ENCODE measurements around the gene AADACL2.
"Not testable (repeated sequence)": the region's sequence is repeated elsewhere in the genome, so short reads cannot be mapped to it uniquely, and the experiment has no call there.

AADACL2 gene, protein sequence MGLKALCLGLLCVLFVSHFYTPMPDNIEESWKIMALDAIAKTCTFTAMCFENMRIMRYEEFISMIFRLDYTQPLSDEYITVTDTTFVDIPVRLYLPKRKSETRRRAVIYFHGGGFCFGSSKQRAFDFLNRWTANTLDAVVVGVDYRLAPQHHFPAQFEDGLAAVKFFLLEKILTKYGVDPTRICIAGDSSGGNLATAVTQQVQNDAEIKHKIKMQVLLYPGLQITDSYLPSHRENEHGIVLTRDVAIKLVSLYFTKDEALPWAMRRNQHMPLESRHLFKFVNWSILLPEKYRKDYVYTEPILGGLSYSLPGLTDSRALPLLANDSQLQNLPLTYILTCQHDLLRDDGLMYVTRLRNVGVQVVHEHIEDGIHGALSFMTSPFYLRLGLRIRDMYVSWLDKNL

DNA sequence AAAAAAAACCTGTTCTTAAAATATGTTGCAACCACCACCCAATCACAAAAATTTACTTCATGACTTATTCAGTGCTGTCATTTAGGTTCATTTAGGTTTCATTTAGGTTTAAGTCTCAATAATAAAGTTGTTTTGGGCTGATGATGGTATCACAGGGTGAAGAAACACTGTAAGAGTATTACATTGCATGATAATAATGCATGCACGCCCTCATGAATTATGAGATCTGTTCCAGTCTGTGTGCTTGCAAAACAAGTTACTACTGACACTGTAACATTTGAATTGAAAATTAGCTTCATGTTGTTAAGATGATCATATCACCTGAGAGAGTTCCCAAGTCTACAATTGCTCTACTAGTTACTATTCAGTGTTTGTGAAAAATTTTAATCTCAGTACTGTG lies at the start of gene AADACL2:
AADACL2 (plus strand) TSS at position 315 of the 400 bp plus-strand sequence. CDS start 109 bp downstream, outside the sequence.
- no peak for DNase-seq

DNA sequence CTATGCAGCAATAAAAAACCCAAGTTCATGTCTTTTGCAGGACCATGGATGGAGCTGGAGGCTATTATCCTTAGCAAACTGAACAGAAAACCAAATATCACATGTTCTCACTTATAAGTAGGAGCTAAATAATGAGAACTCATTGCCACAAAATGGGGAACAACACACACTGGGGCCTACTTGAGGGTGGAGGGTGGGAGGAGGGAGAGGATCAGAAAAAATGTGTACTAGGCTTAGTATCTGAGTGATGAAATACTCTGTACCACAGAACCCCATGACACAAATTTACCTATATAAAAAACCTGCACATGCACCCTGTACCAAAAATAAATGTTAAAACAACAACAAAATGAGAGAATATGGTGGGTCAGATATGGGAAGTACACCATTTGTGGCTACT lies 49.6 kb upstream of the AADACL2 start:
- no peak for DNase-seq

GRCh38 chr3:151686257-151686656 lies 47.5 kb upstream of the AADACL2 start:
- DNase-seq = no peak

- DNase-seq = no peak
Observed at GRCh38 chr3:151687076-151687475, 46.7 kb upstream of the AADACL2 start.

GRCh38 chr3:151688571-151688970 lies 45.2 kb upstream of the AADACL2 start:
- no peak for DNase-seq

DNA sequence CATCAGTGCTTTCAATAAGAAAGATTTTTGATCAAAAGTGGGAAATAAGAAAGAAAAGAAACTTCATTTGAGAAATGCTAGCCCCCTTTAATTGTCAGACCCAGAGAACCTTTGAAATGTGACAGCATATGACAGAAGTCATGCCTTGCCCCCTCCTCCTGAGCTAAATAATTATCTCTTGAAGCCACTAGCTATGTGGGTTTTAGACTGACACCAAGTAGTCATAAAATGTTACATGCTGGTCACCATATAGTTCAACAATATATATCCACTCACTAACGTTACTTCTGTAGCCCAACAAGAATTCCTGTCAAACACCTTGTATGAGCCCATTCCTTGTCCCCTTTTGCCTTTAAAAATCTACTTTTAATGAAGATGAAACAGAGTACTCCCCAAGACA lies 43.1 kb upstream of the AADACL2 start:
- no peak for DNase-seq

DNA sequence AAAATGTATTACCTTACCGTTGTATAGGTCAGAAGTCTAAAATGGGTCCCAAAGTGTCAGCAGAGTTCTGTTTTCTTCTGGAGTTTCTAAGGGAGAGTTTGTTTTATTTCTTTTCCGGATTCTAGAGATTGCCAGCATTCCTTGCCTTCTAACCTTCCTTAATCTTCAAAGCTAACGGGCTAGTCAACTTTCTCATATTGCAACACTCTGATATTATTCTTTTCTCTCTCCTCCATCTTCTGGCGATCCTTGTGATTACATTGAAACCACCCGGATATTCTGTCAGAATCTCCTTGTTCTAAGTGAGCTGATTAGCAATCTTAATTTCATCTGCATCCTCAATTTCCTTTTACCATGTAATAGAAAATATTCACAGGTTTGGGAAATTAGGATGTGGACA lies 36.2 kb upstream of the AADACL2 start:
- DNase-seq = no peak

- DNase-seq = no peak
Observed at GRCh38 chr3:151707216-151707615, 26.5 kb upstream of the AADACL2 start.

DNA sequence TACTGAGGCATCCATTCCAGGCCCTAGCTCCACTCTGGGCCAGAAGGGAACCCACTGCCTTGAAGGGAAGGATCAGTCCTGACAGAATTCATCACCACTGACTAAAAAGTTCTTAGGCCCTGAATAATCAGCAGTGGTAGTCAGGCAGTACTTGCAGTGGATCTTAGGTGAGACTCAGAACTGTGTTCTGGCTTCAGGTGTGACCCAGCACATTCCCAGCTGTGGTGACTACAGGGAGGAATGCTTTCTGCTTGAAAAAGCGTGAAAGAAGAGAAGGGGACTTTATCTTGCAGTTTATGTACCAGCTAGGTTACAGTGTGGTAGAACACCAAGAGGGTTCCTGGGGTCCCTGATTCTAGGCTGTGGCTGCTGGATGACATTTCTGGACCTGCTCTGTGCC lies 24.9 kb upstream of the AADACL2 start:
- DNase-seq = no peak

DNA sequence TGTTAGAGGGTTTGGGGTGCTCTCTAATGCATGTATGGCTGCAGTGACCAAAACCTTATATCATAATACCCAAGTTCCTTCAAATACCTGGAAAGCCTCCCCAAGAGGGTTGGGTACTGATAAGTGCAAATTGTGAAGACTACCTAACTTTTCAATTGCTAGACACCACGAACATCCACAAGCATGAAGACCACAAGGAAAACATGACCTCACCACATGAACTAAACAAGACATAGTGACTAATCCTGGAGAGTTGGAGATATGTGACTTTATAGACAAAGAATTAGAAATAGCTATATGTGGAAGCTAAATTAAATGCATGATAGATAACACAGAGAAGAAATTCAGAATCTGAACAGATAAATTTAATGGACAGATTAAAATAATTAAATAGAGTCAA lies 23.9 kb upstream of the AADACL2 start:
- no peak for DNase-seq

- no peak for DNase-seq
Observed at GRCh38 chr3:151721294-151721693, 12.4 kb upstream of the AADACL2 start.

GRCh38 chr3:151722856-151723255 lies 10.9 kb upstream of the AADACL2 start:
- DNase-seq = no peak

DNA sequence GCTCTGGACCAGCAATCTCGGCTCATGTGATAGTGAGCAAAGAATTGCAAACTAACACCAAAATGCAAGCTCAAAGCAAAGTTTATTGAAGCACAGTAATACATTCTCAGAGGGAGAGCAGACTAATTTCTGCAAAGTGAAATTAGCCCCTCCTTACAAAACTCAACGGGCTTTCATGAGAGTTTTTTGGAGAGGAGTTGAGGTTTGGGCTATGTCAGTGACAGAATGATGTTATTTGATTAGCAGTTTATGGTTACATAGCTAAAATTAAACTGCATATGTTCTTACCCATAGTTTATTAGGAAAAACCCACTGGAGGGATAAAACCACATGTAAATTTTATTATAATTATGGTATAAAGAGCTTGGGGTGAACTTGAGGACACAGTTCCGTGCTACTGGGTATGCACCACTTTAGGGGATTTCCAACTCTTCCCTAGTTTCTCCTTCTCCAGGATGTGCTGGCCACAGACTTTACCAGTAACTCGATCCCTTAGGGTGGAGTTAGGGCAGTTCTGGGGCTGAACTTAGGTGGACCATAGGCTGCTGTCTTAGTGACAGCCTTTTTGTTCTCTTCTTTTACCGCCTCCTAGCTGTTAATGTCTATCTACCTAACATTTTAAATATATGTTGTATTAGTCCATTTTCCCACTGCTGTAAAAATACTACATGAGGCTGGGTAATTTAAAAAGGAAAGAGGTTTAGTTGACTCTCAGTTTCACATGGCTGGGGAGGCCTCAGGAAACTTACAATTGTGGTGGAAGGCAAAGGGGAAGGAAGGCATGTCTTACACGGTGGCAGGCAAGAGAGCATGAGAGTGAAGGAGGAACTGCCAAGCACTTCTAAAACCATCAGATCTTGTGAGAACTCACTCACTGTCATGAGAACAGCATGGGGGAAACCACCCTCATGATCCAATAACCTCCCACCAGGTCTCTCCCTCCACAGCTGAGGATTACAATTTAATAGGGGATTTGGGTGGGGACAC lies 8.9 kb upstream of the AADACL2 start:
- no peak for DNase-seq

DNA sequence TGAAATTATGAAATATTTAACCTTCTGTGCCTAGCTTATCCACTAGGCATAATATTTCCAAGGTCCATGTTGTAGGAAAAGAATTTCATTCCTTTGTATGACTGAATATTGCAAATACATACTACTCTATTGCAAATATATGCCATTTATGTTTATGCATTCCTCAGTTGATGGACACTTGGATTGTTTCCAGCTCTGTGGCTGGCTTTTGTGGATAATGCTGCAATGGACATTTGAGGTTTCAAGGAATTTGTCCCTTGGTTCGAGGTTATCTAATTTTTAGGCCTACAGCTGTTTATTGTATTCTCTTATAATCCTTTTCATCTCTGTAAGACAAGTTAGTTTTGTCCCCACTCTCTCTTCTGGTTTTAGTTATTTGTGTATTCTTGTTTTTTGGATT lies 7.7 kb upstream of the AADACL2 start:
- DNase-seq = no peak

DNA sequence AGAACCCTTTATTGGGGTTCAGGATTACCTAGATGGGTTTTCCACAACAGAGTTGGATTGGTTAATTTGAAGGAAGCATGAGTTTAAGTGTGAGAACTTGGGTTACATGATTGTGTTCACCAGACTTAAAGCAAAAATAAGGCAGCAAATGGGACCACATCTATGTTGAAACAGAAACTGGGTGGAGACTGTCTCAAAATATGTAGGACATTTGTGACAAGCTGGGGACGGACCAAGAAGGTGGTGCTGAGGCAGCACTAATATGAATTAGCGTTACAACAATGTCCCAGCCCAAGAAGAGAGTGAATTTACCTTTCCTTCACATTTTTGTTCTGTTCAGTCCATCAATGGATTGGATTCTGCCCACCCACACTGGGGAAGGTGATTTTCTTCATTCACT lies 866 bp upstream of the AADACL2 start:
- DNase-seq = no peak

DNA sequence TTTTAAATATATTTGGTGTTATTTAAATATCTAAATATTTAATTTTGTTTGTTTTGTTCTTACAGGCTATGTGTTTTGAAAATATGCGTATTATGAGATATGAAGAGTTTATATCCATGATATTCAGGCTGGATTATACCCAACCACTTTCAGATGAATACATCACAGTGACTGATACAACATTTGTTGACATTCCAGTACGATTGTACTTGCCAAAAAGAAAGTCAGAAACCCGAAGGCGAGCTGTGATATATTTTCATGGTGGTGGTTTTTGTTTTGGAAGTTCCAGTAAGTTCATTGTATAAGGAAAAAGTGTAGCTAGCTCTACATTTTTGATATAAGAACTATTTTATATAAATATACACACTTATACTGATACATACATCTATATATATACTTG lies 6.9 kb downstream of the AADACL2 start:
- DNase-seq = no peak

GRCh38 chr3:151743855-151744254 lies 10.1 kb downstream of the AADACL2 start:
- DNase-seq = no peak

DNA sequence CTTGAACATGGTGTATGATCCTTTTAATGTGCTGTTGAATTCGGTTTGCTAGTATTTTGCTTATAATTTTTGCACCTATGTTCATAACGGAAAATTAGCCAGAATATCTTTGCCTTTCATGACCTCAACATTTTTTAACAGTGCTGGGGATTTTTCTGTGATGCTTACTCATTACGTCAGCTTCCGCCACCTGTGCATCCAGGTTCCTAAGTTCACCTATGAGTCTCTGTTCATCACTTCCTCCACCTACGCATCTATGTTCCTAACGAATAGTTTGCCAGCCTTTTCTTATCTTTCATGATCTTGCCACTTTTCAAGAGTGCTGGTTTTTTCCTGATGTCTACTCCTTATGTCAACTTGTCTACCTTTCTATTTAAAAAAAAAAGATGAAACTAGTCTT lies 16.5 kb downstream of the AADACL2 start:
- DNase-seq = no peak

GRCh38 chr3:151750678-151751077 lies 17.0 kb downstream of the AADACL2 start:
- DNase-seq = no peak

DNA sequence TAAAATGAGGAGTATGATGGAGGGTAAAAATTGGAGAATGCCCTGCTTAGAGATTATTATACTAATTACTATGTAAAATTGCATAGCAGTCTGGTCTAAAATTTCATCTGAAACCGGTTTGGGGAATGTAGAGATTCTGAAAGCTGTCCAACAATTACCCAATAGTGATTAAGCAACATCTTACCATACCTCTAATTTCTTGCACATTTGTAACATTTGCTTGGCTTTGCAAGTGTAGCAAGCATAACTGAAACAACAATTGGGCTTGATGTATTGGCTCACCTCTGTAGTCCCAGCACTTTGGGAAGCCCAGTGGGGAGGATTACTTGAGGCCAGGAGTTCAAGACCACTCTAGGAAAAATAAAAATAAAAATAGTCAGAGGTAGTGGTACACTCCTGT lies 17.4 kb downstream of the AADACL2 start:
- DNase-seq = no peak

DNA sequence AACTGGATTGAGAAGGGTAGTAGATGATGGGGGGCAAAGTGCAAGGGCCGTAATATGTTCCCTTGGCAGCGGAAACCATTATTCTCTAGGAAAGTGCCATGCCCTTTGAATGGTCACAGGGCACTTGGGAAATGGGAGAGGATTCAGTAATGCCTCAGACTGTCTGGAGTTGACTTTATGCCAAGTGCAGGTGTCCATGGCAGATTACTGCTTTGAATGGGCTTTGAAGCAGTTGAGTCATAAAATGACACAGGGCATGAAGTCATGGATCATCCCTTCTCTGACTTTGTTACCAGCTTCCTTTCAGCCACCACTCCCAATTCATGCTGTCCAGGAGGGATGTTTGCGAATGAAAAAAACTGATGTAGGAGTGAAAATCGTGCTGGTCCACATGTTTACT lies 20.1 kb downstream of the AADACL2 start:
- DNase-seq = no peak

- no peak for DNase-seq
Observed at GRCh38 chr3:151761581-151761980, 27.9 kb downstream of the AADACL2 start.

DNA sequence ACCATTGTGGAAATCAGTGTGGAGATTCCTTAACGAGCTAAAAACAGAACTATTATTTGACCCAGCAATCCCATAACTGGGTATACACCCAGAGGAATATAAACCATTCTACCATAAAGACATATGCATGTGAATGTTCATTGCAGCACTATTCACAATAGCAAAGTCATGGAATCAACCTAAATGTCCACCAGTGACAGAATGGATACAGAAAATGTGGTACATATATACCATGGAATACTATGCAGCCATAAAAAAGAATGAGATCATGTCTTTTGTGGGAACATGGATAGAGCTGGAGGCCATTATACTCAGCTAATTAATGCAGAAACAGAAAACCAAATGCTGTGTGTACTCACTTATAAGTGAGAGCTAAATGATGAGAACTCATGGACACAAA lies 31.0 kb downstream of the AADACL2 start:
- DNase-seq = not testable (repeated sequence)

- DNase-seq = no peak
Observed at GRCh38 chr3:151765685-151766084, 32.0 kb downstream of the AADACL2 start.

All from activated T-cell treated with anti-CD3 and anti-CD28 coated beads for 4 hours (primary cell).